Activated CD8-positive, alpha-beta T cell treated with anti-CD3 and anti-CD28 coated beads for 36 hours (primary cell): ENCODE results near the gene TMEM145. TPM values are rescaled to one million over a fixed set of nuclear protein-coding genes. Genes with fewer than 3 reads are reported as not detected.

Experiments used
- ATAC-seq: fragments of 200-7000 bp; cut with Tn5 transposase; one replicate; pipeline ENCODE4 v1.10.0; 2021; ENCODE audit warnings: mild to moderate bottlenecking, moderate library complexity
- CTCF ChIA-PET: fragments of 350-600 bp; sonication (Branson Sonifier 250); formaldehyde crosslinking; loops from one replicate; lab custom pipeline; 2021; ENCODE audit warnings: antibody characterized with exemption; lab: Charles Lee
- POLR2A ChIA-PET: fragments of 350-600 bp; sonication (Branson Sonifier 250); formaldehyde crosslinking; loops from one replicate; lab custom pipeline; 2021; ENCODE audit warnings: antibody characterized with exemption; lab: Charles Lee
- DNase-seq: peaks from one replicate; pipeline ENCODE4 v3.0.0-alpha.2; 2020
- H3K27ac Mint-ChIP-seq: one replicate; pipeline ENCODE4 v1.8.0; 2021; ENCODE audit warnings: mild to moderate bottlenecking, mixed read lengths
- H3K27me3 Mint-ChIP-seq: one replicate; pipeline ENCODE4 v1.8.0; 2021; ENCODE audit warnings: mixed read lengths
- H3K36me3 Mint-ChIP-seq: one replicate; pipeline ENCODE4 v1.8.0; 2021; ENCODE audit warnings: low read depth, mixed read lengths
- H3K4me1 Mint-ChIP-seq: one replicate; pipeline ENCODE4 v1.8.0; 2021; ENCODE audit warnings: low read depth, mixed read lengths
- H3K4me3 Mint-ChIP-seq: one replicate; pipeline ENCODE4 v1.8.0; 2021; ENCODE audit warnings: mild to moderate bottlenecking, moderate library complexity, mixed read lengths
- H3K9me3 Mint-ChIP-seq: one replicate; pipeline ENCODE4 v1.8.0; 2021; ENCODE audit warnings: mixed read lengths
- CTCF ChIP-seq: fragments of 200-600 bp; IDR thresholded peaks from one replicate; pipeline ENCODE4 v1.8.0; 2022; ENCODE audit warnings: antibody characterized with exemption, mild to moderate bottlenecking
- intact Hi-C: fragments of 100-400 bp; cut with micrococcal nuclease; formaldehyde crosslinking; loops from one replicate; pipeline ENCODE4 v1.10.0; 2022
- total RNA-seq, 2 experiments: library from RNA; stranded (reverse); gene quantifications; one replicate each; pipeline ENCODE4 v1.2.3, GENCODE V29; 2021

The TMEM145 gene
- total RNA-seq, 2 experiments from 2014 or later = 3.0 to 3.2 TPM

GRCh38 chr19:42282819-42283187 lies 30.3 kb upstream of the TMEM145 start:
- no peak for TF ChIP-seq CTCF
- H3K36me3 Mint-ChIP-seq = peaks cover 8% of the 10 kb centered on the region
- H3K4me1 Mint-ChIP-seq = peaks cover 35% of the 10 kb centered on the region
- DNase-seq (no peak), ATAC-seq (no peak)
- intact Hi-C loops = loop anchor here (5.0 to 10.0 kb wide), 2 partner anchors 41 to 148 kb away; partner anchors contain the start of genes GSK3A and POU2F2
- ChIA-PET CTCF (interaction anchor here (6.7 kb wide), 1 partner anchor 38 kb away, joined by 107 read pairs; the partner anchor contains the start of gene GSK3A), POLR2A (interaction anchor here (0.7 to 7.5 kb wide), 4 partner anchors 12 to 49 kb away, joined by 3 to 119 read pairs (median 17); partner anchors contain the start of genes CIC and GSK3A)
- no peak overlapping the region for H3K4me3 Mint-ChIP-seq
- H3K27ac Mint-ChIP-seq = no peak overlapping the region
- H3K27me3 Mint-ChIP-seq = no peaks in the 10 kb centered on the region
- H3K9me3 Mint-ChIP-seq = no peaks in the 10 kb centered on the region

GRCh38 chr19:42283188-42284065 lies 29.7 kb upstream of the TMEM145 start:
- TF ChIP-seq CTCF = no peak
- ChIA-PET POLR2A (interaction anchor here (0.7 to 7.5 kb wide), 5 partner anchors 12 to 48 kb away, joined by 3 to 119 read pairs (median 3); partner anchors contain the start of genes CIC and GSK3A), CTCF (interaction anchor here (6.7 kb wide), 1 partner anchor 39 kb away, joined by 107 read pairs; the partner anchor contains the start of gene GSK3A)
- peaks cover 10% of the 10 kb centered on the region for H3K36me3 Mint-ChIP-seq
- H3K4me1 Mint-ChIP-seq = peaks cover 31% of the 10 kb centered on the region
- no peaks in the 10 kb centered on the region for H3K9me3 Mint-ChIP-seq
- no peaks in the 10 kb centered on the region for H3K27me3 Mint-ChIP-seq
- DNase-seq = peak; percentile 97
- ATAC-seq = peak; percentile 69
- H3K4me3 Mint-ChIP-seq = no peak overlapping the region
- no peak overlapping the region for H3K27ac Mint-ChIP-seq
- intact Hi-C loops = loop anchor here (5.0 to 10.0 kb wide), 2 partner anchors 41 to 149 kb away; partner anchors contain the start of genes GSK3A and POU2F2

GRCh38 chr19:42284066-42284501 lies 29.0 kb upstream of the TMEM145 start:
- Mint-ChIP-seq H3K4me3 (no peak overlapping the region), H3K27me3 (no peaks in the 10 kb centered on the region), H3K36me3 (peaks cover 9% of the 10 kb centered on the region), H3K9me3 (no peaks in the 10 kb centered on the region), H3K27ac (no peak overlapping the region), H3K4me1 (peaks cover 25% of the 10 kb centered on the region)
- intact Hi-C loops = loop anchor here (5.0 to 10.0 kb wide), 2 partner anchors 42 to 149 kb away; partner anchors contain the start of genes GSK3A and POU2F2
- ATAC-seq = peak; percentile 31
- no peak for TF ChIP-seq CTCF
- peak; percentile 76 for DNase-seq
- ChIA-PET POLR2A (interaction anchor here (1.1 kb wide), 1 partner anchor 13 kb away, joined by 3 read pairs; no protein-coding TSS in a partner anchor), CTCF (interaction anchor here (1.2 to 1.8 kb wide), 2 partner anchors 14 to 161 kb away, joined by 3 to 7 read pairs; no protein-coding TSS in a partner anchor)

GRCh38 chr19:42284591-42285341 lies 28.3 kb upstream of the TMEM145 start:
- intact Hi-C loops = loop anchor here (5.0 to 10.0 kb wide), 2 partner anchors 42 to 150 kb away; partner anchors contain the start of genes GSK3A and POU2F2
- DNase-seq (peak; percentile 45), ATAC-seq (no peak)
- Mint-ChIP-seq H3K27ac (peak overlapping the region; percentile 82), H3K27me3 (no peaks in the 10 kb centered on the region), H3K9me3 (no peaks in the 10 kb centered on the region), H3K4me3 (peak overlapping the region; percentile 77), H3K4me1 (peaks cover 18% of the 10 kb centered on the region), H3K36me3 (peaks cover 4% of the 10 kb centered on the region)
- CTCF ChIA-PET = interaction anchor here (0.7 to 1.9 kb wide), 4 partner anchors 10 to 161 kb away, joined by 3 to 7 read pairs (median 4); no protein-coding TSS in a partner anchor
- POLR2A ChIA-PET = interaction anchor here (0.9 to 1.1 kb wide), 2 partner anchors 12 to 18 kb away, joined by 3 read pairs; partner anchors contain the start of gene PAFAH1B3
- no peak for TF ChIP-seq CTCF
